ENCODE measurements around the gene ARL6IP1. TPM values are rescaled to one million over a fixed set of nuclear protein-coding genes. Genes with fewer than 3 reads are reported as not detected.
"Not testable (repeated sequence)": the region's sequence is repeated elsewhere in the genome, so short reads cannot be mapped to it uniquely, and the experiment has no call there.

ARL6IP1 gene
- total RNA-seq, 1 donor from 2014 or later: 205 TPM

DNA sequence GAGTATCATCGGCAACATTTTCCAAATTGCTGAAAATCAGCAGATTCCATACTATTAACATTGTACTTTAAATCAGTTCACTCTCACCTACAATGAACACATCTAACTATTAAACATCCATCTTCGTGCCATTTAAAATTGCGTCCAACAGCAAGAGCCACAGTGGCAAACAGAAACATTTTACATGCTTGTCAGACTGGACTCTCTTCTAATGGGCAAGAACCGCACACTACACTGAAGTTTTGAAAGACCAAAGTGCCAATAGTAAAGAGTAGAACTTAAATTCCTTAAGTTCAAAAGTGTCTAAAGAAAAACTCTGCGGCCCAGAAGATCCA, 11.9 kb downstream of the ARL6IP1 start:
- Mint-ChIP-seq H3K27me3 (no peaks in the 10 kb centered on the region), H3K4me1 (ENCODE audit: unreplicated experiment) (peaks cover 43% of the 10 kb centered on the region), H3K36me3 (peaks cover 61% of the 10 kb centered on the region), H3K9me3 (no peaks in the 10 kb centered on the region), H3K27ac (peak overlapping the region; percentile 94), H3K4me3 (peak overlapping the region; percentile 93)
- TF ChIP-seq, protein P1, sequence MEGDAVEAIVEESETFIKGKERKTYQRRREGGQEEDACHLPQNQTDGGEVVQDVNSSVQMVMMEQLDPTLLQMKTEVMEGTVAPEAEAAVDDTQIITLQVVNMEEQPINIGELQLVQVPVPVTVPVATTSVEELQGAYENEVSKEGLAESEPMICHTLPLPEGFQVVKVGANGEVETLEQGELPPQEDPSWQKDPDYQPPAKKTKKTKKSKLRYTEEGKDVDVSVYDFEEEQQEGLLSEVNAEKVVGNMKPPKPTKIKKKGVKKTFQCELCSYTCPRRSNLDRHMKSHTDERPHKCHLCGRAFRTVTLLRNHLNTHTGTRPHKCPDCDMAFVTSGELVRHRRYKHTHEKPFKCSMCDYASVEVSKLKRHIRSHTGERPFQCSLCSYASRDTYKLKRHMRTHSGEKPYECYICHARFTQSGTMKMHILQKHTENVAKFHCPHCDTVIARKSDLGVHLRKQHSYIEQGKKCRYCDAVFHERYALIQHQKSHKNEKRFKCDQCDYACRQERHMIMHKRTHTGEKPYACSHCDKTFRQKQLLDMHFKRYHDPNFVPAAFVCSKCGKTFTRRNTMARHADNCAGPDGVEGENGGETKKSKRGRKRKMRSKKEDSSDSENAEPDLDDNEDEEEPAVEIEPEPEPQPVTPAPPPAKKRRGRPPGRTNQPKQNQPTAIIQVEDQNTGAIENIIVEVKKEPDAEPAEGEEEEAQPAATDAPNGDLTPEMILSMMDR (conservative IDR thresholded peaks at IDR 0.05): no peak
- no peak for DNase-seq (ENCODE audit: extremely low spot score, unreplicated experiment)

DNA sequence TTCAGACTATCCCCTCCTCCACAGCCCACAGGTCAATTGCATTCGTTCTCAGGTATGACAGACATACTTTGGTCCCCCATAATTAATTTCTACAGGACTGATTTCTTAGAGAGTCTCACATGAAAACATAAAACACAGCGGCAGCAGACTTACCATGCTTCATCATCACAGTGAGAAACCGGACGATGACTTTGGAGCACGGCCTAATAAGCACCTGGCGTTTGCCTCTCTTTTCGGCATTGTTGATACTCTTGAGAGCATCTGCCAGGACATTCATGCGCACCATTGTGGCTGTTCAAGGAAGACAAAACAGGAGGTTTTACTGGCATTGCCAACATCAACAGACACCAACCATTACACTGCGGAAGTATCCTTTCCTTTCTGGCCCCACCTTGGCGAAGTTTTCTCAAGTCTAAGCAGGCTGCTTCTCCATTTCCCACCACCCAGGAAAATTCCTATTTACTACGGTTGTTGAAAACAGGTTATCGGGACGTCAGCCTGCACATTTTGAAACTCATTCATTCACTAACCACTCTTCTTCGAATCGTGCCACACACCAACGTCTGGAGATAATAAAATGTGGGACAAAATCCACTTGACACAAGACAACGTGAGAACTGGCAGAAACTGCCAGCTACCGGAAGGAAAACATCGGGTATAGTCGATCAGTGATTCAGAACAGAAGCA, 12.4 kb downstream of the ARL6IP1 start:
- H3K36me3 Mint-ChIP-seq: peaks cover 58% of the 10 kb centered on the region

GRCh38 chr16:18784917-18785623, 16.3 kb downstream of the ARL6IP1 start:
- H3K4me1 Mint-ChIP-seq (ENCODE audit: unreplicated experiment): peaks cover 39% of the 10 kb centered on the region
- peaks cover 53% of the 10 kb centered on the region for H3K36me3 Mint-ChIP-seq
- TF ChIP-seq, protein P1 (conservative IDR thresholded peaks at IDR 0.05): no peak
- DNase-seq (ENCODE audit: extremely low spot score, unreplicated experiment): no peak
- H3K27ac Mint-ChIP-seq: peak overlapping the region; percentile 62
- H3K27me3 Mint-ChIP-seq: no peaks in the 10 kb centered on the region
- no peaks in the 10 kb centered on the region for H3K9me3 Mint-ChIP-seq
- peak overlapping the region; percentile 63 for H3K4me3 Mint-ChIP-seq

More for the DNA sequence above, 12.4 kb downstream of the ARL6IP1 start:
- H3K27ac Mint-ChIP-seq: peak overlapping the region; percentile 94
- peak overlapping the region; percentile 93 for H3K4me3 Mint-ChIP-seq
- H3K27me3 Mint-ChIP-seq: no peaks in the 10 kb centered on the region
- H3K4me1 Mint-ChIP-seq (ENCODE audit: unreplicated experiment): peaks cover 43% of the 10 kb centered on the region
- DNase-seq (ENCODE audit: extremely low spot score, unreplicated experiment): no peak
- TF ChIP-seq, protein P1 (conservative IDR thresholded peaks at IDR 0.05): no peak
- no peaks in the 10 kb centered on the region for H3K9me3 Mint-ChIP-seq

DNA sequence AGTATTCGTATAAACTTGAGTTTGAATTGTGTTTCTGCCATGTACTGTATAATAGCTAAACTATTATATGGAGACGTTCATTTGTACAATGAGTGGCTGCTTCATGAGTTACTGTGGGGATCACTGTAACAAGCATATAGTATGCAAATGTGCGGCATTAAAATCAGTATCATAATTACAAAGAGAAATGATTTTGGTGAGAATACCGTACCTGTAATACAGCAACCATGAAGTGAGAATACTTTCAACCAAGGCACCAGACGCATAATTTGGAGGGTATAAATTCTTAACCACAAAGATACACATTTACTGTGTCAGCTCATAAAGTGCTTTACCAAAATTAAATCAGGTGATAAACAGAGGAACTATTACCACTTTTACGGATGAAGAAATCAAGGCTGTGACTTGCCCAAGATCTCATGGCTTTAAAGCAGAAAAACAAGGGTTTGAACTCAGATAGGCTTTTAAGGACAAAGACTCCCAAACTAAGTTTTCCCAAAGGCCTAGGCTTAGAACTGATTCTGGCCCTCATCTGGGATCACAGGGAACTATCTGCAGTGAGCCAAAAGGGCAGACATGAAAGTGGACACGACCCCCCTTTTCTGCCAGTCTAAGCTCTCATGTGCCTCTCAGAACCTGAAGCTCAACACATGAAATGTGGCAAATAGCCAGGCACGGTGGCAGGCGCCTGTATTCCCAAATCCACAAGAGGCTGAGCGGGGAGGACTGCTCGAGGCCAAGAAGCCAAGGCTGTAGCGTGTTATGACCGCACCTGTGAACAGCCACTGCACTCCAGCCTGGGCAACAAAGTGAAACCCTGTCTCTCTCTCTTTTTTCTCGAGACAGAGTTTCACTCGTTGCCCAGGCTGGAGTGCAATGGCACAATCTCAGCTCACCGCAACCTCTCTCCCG, 17.7 kb downstream of the ARL6IP1 start:
- Mint-ChIP-seq H3K4me3 (no peak overlapping the region), H3K4me1 (ENCODE audit: unreplicated experiment) (peaks cover 31% of the 10 kb centered on the region), H3K36me3 (peaks cover 42% of the 10 kb centered on the region), H3K27me3 (no peaks in the 10 kb centered on the region), H3K27ac (peak overlapping the region; percentile 16), H3K9me3 (no peaks in the 10 kb centered on the region)
- TF ChIP-seq, protein P1 (conservative IDR thresholded peaks at IDR 0.05): no peak
- no peak for DNase-seq (ENCODE audit: extremely low spot score, unreplicated experiment)

GRCh38 chr16:18782697-18783429, 18.5 kb downstream of the ARL6IP1 start:
- H3K36me3 Mint-ChIP-seq: peaks cover 34% of the 10 kb centered on the region
- H3K27ac Mint-ChIP-seq: peak overlapping the region; percentile 16
- no peaks in the 10 kb centered on the region for H3K9me3 Mint-ChIP-seq
- peaks cover 23% of the 10 kb centered on the region for H3K4me1 Mint-ChIP-seq (ENCODE audit: unreplicated experiment)
- TF ChIP-seq, protein P1 (conservative IDR thresholded peaks at IDR 0.05): no peak
- H3K27me3 Mint-ChIP-seq: no peaks in the 10 kb centered on the region
- no peak overlapping the region for H3K4me3 Mint-ChIP-seq
- DNase-seq (ENCODE audit: extremely low spot score, unreplicated experiment): no peak

GRCh38 chr16:18781232-18781631, 20.1 kb downstream of the ARL6IP1 start:
- Mint-ChIP-seq H3K4me1 (ENCODE audit: unreplicated experiment) (peaks cover 14% of the 10 kb centered on the region), H3K36me3 (peaks cover 24% of the 10 kb centered on the region)
- H3K27me3 Mint-ChIP-seq; H3K9me3 Mint-ChIP-seq; H3K27ac Mint-ChIP-seq; H3K4me3 Mint-ChIP-seq; DNase-seq (ENCODE audit: extremely low spot score, unreplicated experiment): not testable (repeated sequence)

DNA sequence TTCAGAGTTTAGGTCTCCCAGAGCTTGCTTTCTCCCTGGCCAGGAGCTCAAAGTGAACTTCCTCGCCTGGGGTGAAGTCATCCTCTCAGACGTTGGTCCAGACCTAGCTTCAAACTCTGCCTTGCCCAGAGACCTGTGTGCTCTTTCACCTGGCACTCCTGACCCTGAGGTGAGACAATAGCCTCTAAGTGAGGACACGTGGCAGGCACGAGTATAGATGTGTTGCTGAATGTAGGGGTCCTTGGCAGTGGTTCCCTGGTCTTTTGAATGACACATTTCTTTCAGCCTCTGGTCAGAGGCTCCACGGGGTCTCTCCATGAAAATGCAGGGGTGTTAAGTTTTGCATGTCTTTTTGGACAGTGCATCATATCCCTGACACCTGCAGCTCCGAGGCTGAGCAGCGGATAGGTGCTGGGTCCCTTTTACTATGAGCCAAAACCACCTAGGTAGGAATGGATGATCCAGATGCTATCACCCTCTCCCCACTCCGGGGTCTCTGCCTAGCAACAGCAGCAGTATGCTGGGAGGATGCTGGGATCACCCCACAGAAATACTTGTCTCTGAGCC, 20.8 kb downstream of the ARL6IP1 start:
- not testable (repeated sequence) for DNase-seq (ENCODE audit: extremely low spot score, unreplicated experiment); H3K27me3 Mint-ChIP-seq; H3K27ac Mint-ChIP-seq; H3K4me1 Mint-ChIP-seq (ENCODE audit: unreplicated experiment); H3K9me3 Mint-ChIP-seq; H3K4me3 Mint-ChIP-seq
- peaks cover 19% of the 10 kb centered on the region for H3K36me3 Mint-ChIP-seq

Data from type B pancreatic cell (in vitro differentiated cells).